NCI-H345 treated with DMSO at 0.1 percent for 48 hours (cell line): ENCODE results near the gene CIROP.

Experiments used
- DNase-seq: peaks from one replicate; lab custom pipeline; 2025; ENCODE audit not compliant: unreplicated experiment; lab: John Stamatoyannopoulos, UW

CIROP gene

DNA sequence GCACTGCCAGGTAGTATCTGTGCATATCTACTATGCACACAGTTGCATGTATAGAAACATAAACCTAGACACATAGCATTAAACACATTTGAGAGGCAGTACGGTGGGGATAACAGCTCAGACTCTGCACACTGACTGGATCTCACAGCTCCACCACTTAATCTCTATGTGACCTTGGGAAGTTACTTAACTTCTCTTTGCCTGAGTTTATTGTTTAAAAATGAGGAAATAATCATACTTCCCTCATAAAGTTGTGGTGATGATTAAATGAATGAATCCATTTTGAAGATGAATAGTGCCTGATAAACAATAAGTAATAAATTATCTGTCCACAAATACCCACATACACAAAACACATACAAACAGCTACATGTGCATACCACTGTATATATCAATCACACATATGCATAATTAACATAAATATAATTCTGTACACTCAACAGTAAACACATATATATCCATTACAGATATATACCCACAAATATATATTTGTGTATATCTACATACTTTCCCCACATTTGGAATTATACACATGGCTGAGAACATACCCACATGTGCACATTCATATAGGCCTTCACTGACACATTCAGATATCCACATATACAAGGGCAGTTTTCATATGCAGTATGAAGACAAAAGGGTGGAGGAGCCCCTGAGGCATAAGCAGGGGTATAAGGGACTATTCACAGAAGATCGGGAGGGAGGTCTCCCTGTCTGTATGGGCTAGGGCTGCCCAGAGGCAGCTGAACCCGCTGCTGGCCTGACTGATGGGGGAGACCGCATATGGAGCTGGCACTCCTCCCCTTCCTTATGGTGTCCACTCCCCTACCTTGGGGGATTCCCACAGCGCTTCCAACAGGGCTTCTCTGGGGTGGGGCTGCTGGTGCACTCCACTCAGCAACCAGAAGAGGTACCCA lies 53.4 kb downstream of the CIROP start:
- no peak for DNase-seq
